Mucosa of gallbladder (tissue), 1 donor: Measurements from ENCODE around the gene TLN1. TPM values are rescaled to one million over a fixed set of nuclear protein-coding genes. Genes with fewer than 3 reads are reported as not detected.

Experiments used
- DNase-seq: peaks from one replicate; pipeline ENCODE4 v3.0.0-alpha.2; 2020; ENCODE audit warnings: low spot score
- total RNA-seq: library from RNA; stranded (reverse); gene quantifications from one replicate; pipeline ENCODE4 v1.2.1, GENCODE V29; 2021
- donor health status: DM: no; HTN: no; CAD: no.

The TLN1 gene
- total RNA-seq, 1 donor from 2014 or later, result 482 TPM

DNA sequence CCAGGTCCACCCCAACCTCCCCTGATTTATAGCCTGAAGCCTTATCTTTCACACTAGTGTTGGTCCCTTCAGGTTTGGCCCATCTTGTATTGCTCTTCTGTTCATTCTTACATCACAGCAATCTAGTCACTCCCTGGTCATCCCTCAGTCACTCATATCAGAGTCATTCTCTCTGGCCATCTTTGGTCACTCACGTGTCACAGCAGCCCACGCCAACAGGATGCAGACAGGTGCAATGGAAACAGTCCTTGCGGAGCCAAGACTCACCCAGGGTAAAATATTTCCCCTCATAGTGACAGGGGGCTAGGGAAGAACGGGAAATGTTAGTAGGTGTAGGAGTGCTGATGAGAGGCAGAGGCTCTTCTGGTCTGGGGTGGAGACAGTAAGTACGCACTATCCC is 21.5 kb upstream of the TLN1 start:
- DNase-seq, result no peak

DNA sequence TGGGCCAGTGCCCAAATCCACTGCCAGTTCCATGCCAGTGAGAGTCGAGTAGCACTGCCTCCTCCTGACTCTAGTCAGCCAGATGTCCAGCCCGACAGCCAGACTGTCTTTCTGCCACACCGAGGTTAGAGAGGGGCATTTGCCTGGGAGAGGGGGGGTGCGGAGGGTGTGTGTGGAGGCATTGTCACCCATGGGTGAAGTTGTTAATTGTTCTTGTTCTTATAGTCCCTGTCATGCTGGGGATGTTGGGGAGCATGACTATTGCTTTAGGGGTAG is 18.2 kb upstream of the TLN1 start:
- DNase-seq, result no peak

DNA sequence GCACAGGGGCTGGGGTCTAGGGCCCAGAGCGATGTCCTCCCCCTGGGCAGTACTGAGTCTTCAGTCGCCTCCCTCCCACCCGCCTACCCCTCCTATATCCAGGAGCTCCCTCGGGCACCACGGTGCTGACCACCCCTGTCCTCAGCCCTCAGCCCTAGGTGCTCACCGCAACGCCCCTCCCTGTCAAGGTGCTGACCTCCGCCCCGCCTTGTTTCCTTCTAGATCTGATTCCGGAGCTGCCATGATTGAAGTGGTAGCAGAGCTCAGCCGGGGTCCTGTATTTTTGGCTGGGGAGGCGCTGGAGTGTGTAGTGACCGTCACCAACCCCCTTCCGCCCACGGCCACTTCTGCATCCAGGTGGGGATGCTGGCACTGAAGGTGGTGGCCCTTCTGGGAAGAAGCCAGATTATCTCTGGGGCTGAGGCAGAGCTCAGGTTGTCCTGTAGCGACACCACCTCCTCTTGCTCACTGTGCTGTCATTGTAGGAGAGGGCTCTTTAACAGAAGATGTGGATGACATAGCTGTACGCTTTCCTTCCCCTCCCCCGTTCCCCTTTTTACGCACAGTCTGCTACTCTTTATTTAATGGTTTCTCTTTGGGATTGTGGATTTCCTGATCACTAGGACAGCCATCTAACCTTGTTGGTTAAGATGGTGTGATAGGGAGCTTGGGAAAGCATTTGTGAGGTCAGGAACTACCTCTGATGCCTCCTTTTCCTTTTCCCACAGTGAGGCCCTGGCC is 17.7 kb upstream of the TLN1 start:
- DNase-seq, result peak; percentile 25

GRCh38 chr9:35748858-35749514 is 17.0 kb upstream of the TLN1 start, which contains the start of the genes GBA2 and RGP1:
Gene GBA2 (minus strand): TSS chr9:35749228. CDS start chr9:35748704, 524 bp downstream.
Gene RGP1 (plus strand): TSS chr9:35749287. CDS start chr9:35749756, 469 bp downstream.
- DNase-seq, result peak; percentile 81

DNA sequence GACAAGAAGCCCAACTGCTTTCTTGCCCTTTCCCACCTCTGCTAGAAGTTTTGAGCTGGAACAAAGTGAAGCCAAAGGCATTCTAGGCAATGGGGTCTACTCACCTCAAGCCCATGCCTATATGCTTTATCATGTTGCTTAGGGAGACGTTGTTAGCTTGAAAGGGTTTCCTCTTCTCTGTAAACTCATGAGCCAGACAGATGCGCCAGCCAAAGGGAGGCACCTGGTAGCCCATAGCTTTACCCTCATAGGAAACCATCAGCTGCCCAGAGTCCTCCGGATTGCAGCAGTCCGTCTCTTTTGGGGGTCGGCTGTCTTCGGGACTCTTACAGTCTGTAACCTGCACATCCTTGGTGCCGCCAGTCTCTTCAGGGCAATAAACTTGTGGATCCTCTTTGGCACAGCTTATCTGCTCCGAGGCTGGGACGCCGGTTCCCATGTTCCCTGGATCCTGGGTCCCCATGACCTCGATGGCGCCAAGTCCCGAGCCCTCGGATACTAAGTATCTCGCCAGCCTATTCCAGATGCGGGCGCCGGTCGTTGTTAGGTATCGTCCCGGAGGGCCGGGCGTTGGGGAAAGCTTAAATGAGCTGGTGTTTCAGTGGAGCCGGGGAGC is 16.4 kb upstream of the TLN1 start:
- DNase-seq, result no peak

GRCh38 chr9:35746583-35746982 is 14.6 kb upstream of the TLN1 start:
- DNase-seq, result peak; percentile 78

GRCh38 chr9:35745569-35745968 is 13.6 kb upstream of the TLN1 start:
- no peak for DNase-seq

DNA sequence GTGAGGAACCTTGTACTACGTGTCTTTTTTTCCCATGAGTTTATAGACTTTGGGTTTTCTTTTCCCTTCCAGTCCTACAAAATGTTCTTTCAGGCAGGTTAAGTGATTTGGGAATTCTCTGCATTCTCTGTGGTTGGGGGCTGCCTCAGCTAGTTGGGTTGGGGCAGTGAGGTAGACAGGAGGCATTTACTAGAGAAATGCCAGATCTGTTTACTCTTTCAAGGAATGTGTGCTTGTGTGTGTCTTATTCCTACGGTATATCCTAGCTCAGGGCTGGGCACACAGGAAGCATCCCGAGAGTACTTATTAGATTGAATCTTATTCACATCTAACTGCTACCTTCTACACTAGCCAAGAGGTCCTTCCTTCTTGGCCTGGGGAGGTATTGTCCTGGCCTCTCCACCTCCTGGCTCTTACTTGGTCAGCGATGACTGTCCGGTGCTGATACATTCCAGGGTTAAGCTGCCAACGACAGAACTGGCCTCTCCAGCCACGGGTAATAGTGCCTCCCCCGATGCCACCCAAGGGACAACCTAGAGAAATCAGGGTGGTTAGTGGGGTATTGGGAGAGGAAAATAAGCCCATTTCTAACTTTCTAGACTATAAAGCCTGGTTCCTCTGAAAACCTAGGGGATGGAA is 12.0 kb upstream of the TLN1 start:
- no peak for DNase-seq

- no peak for DNase-seq
These were observed 11.5 kb upstream of the TLN1 start for GRCh38 chr9:35743452-35743851.

GRCh38 chr9:35741740-35742139 is 9.7 kb upstream of the TLN1 start:
- DNase-seq, result no peak

GRCh38 chr9:35740243-35740642 is 8.2 kb upstream of the TLN1 start:
- no peak for DNase-seq

- DNase-seq, result no peak
These were observed 6.9 kb upstream of the TLN1 start for GRCh38 chr9:35738924-35739323.

DNA sequence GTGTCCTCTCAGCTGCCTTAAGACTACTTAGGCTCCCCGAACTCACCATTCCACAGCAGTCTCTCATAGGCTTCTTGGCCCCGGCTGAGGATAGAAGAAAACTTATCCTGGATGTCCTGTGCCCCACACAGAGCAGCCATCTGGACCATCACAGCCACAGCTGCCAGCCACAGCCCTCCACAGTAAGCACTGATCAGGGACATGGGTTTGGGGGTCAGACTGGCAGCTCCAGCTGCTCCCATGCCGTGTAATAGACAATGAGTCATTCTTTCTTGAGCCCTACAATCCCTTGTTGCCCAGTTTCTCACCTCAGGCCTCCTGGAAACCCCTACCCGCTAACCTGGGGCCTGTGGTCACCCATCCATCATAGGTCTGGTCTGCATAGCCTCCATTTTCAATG is 6.2 kb upstream of the TLN1 start:
- no peak for DNase-seq

GRCh38 chr9:35737143-35737542 is 5.1 kb upstream of the TLN1 start:
- no peak for DNase-seq

DNA sequence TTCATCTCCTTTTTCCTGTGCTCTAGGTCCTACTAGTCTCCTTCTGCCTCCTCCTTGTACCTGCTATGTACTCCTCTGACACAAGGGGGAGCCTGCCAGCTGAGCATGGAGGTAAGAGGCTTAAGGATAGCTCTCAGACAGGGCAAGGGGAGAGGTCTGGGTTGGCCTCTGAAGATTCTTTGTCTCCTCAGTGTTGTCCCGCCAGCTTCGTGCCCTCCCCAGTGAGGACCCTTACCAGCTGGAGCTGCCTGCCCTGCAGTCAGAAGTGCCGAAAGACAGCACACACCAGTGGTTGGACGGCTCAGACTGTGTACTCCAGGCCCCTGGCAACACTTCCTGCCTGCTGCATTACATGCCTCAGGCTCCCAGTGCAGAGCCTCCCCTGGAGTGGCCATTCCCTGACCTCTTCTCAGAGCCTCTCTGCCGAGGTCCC is 4.2 kb upstream of the TLN1 start:
- DNase-seq, result peak; percentile 68

GRCh38 chr9:35734096-35734495 is 2.1 kb upstream of the TLN1 start:
- no peak for DNase-seq

DNA sequence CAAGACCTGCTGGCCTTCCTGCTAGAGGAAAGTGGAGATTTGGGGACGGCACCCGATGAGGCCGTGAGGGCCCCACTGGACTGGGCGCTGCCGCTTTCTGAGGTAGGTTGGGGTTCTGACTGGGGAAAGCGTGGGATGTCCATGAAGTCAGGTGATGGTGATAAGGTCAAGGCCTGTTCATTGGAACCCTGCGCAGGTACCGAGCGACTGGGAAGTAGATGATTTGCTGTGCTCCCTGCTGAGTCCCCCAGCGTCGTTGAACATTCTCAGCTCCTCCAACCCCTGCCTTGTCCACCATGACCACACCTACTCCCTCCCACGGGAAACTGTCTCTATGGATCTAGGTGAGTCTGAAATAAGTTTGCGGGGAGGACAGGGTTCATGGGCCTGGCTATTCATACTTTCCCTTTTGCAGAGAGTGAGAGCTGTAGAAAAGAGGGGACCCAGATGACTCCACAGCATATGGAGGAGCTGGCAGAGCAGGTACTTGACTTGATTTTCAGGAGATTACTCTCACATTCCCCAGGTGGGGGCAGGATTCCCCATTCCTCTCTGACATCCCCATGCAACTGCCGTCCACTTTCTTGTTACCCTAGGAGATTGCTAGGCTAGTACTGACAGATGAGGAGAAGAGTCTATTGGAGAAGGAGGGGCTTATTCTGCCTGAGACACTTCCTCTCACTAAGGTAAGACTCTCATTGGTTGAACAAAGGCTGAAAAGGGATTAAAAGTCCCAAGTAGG is 976 bp upstream of the TLN1 start:
- DNase-seq, result peak; percentile 23

- no peak for DNase-seq
These were observed 395 bp downstream of the TLN1 start for GRCh38 chr9:35731415-35732184.

DNA sequence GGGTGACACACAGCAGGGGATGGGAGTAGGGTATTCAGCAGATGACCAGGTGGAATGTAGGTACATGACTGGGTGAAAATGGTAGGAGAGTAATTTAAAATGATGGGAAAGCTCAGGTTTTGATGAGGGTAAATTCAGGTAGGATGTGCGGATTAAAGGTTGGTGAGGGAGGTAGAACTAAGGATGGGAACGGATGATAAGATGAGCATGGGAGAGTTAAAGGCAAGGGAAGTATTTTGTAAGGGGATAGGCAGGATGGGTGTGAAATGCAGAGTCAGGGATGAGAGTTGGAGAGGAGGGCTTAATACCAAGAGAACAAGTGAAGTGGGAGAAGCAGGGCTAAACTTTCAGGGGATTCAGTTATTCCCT is 1.5 kb downstream of the TLN1 start:
- DNase-seq, result no peak

DNA sequence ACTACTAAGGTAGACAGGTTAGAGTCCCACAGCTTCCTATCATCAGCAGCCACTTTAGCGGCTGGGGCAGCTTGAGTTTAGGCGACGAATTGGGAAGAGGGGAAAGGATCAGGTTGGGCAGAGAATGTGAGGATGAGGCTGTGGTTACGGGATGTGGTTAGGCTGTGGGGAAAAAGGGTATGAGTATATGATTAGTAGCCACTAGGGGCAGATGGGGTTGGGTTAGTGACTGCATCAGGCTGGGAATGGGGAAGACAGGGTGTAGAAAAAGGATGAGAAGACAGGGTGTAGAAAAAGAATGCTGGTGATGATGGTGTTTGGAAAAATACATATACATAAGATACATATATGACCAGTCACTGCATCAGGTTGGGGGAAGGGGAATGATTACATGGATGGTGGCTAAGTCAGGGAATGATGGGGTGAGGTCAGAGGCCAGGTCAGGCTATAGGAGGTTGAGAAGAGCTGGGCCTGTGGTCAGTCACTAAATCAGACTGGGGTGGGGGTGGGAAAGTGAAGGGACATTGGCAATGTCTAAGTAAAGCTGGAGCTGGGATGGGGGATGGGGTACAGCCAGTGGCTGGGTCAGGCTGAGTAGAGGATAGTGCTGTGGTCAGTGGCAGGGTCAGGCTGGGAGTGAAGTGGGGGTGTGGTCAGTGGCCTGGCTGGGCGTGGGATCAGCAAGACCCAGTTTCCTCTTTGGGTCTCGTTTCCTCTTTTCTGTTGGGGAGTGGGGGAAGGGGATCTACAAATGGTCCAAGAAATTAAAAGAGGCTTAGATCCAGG is 2.1 kb downstream of the TLN1 start:
- DNase-seq, result peak; percentile 57
